Measurements from ENCODE around the gene WFIKKN2. TPM values are rescaled to one million over a fixed set of nuclear protein-coding genes. Genes with fewer than 3 reads are reported as not detected.

The WFIKKN2 gene
- total and polyA plus RNA-seq, 2 experiments from 2014 or later: not detected

DNA sequence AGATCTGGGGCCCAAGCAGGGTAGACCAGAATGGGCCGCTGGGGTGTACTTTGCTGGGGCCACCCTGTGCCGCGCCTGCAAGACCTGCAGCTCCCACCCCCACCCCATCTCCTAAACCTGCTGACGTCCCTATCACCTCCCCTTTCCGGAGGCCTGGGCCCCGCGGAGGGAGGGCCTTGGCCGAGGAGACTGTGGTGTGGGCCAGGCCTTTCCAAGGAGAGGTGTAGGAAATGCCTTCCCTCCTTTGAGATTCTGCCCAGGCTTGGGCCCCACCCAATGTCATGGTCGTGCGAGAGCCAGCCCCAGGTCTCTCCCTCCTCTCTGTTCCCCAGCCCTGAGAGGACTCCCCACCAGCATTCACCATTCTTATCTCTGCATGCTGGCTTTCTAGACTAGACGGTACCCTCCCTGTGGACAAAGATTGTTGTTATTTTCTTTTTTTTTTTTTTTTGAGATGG, 3.9 kb upstream of the WFIKKN2 start:
- no peaks in the 10 kb centered on the region for H3K9me3 Mint-ChIP-seq
- peak overlapping the region; percentile 43; the same call in 1 of the 2 replicates for H3K4me2 ChIP-seq
- no peaks in the 10 kb centered on the region for H4K20me1 ChIP-seq (replicated peaks; ENCODE audit: insufficient read depth)
- H3F3A ChIP-seq (replicated peaks; ENCODE audit: low read depth): no peaks in the 10 kb centered on the region
- H3K27me3 ChIP-seq (ENCODE audit: insufficient read depth): no peaks in the 10 kb centered on the region
- H3K27ac Mint-ChIP-seq: no peak overlapping the region
- peaks cover 48% of the 10 kb centered on the region for H3K4me1 Mint-ChIP-seq
- ATAC-seq (peak; percentile 51), DNase-seq (ENCODE audit: low spot score) (peak; percentile 51)
- H3K27me3 Mint-ChIP-seq (ENCODE audit: insufficient read depth, low read depth, poor library complexity): peaks cover 19% of the 10 kb centered on the region
- H3K4me3 Mint-ChIP-seq: no peak overlapping the region
- H3K79me2 ChIP-seq (replicated peaks; ENCODE audit: insufficient read depth): no peaks in the 10 kb centered on the region
- no peak for TF ChIP-seq JUNB (IDR thresholded peaks at IDR 0.05; ENCODE audit: unreplicated experiment)
- TF ChIP-seq CREB1 (CRISPR knock-in tag; IDR thresholded peaks at IDR 0.05; ENCODE audit: low read depth): no peak
- TF ChIP-seq, protein P1, sequence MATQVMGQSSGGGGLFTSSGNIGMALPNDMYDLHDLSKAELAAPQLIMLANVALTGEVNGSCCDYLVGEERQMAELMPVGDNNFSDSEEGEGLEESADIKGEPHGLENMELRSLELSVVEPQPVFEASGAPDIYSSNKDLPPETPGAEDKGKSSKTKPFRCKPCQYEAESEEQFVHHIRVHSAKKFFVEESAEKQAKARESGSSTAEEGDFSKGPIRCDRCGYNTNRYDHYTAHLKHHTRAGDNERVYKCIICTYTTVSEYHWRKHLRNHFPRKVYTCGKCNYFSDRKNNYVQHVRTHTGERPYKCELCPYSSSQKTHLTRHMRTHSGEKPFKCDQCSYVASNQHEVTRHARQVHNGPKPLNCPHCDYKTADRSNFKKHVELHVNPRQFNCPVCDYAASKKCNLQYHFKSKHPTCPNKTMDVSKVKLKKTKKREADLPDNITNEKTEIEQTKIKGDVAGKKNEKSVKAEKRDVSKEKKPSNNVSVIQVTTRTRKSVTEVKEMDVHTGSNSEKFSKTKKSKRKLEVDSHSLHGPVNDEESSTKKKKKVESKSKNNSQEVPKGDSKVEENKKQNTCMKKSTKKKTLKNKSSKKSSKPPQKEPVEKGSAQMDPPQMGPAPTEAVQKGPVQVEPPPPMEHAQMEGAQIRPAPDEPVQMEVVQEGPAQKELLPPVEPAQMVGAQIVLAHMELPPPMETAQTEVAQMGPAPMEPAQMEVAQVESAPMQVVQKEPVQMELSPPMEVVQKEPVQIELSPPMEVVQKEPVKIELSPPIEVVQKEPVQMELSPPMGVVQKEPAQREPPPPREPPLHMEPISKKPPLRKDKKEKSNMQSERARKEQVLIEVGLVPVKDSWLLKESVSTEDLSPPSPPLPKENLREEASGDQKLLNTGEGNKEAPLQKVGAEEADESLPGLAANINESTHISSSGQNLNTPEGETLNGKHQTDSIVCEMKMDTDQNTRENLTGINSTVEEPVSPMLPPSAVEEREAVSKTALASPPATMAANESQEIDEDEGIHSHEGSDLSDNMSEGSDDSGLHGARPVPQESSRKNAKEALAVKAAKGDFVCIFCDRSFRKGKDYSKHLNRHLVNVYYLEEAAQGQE (IDR thresholded peaks at IDR 0.05; ENCODE audit: unreplicated experiment): no peak
- TF ChIP-seq, protein P2, sequence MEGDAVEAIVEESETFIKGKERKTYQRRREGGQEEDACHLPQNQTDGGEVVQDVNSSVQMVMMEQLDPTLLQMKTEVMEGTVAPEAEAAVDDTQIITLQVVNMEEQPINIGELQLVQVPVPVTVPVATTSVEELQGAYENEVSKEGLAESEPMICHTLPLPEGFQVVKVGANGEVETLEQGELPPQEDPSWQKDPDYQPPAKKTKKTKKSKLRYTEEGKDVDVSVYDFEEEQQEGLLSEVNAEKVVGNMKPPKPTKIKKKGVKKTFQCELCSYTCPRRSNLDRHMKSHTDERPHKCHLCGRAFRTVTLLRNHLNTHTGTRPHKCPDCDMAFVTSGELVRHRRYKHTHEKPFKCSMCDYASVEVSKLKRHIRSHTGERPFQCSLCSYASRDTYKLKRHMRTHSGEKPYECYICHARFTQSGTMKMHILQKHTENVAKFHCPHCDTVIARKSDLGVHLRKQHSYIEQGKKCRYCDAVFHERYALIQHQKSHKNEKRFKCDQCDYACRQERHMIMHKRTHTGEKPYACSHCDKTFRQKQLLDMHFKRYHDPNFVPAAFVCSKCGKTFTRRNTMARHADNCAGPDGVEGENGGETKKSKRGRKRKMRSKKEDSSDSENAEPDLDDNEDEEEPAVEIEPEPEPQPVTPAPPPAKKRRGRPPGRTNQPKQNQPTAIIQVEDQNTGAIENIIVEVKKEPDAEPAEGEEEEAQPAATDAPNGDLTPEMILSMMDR (conservative IDR thresholded peaks at IDR 0.05; ENCODE audit: low read depth in 2 of 2): no peak
- no peak for TF ChIP-seq NANOG (IDR thresholded peaks at IDR 0.05; ENCODE audit: borderline replicate concordance)
- TF ChIP-seq ZNF114 (CRISPR knock-in tag; IDR thresholded peaks at IDR 0.05): no peak
- TF ChIP-seq ETS1 (IDR thresholded peaks at IDR 0.05): no peak
- TF ChIP-seq STAT1 (IDR thresholded peaks at IDR 0.05; ENCODE audit: unreplicated experiment): no peak
- TF ChIP-seq ZNF331 (CRISPR knock-in tag; IDR thresholded peaks at IDR 0.05; ENCODE audit: low read depth): no peak
- no peak for TF ChIP-seq ZNF462 (CRISPR knock-in tag; IDR thresholded peaks at IDR 0.05)
- no peak for TF ChIP-seq EZH2phosphoT487 (IDR thresholded peaks at IDR 0.05; ENCODE audit: unreplicated experiment)
- TF ChIP-seq EZH2 (IDR thresholded peaks at IDR 0.05; ENCODE audit: low read depth, unreplicated experiment): no peak
- TF ChIP-seq POLR2AphosphoS5 (IDR thresholded peaks at IDR 0.05; ENCODE audit: low read depth): no peak
- no peaks in the 10 kb centered on the region for H3K36me3 Mint-ChIP-seq (ENCODE audit: low read depth)
- no peak overlapping the region for H3K4me3 ChIP-seq
- H3K36me3 ChIP-seq (ENCODE audit: insufficient read depth): no peaks in the 10 kb centered on the region; the same call in 1 of the 2 replicates
- no peak overlapping the region for H3K27ac ChIP-seq (ENCODE audit: low read depth)
- H2AFZ ChIP-seq: peak overlapping the region; percentile 91
- peaks cover 35% of the 10 kb centered on the region for H3K4me1 ChIP-seq (ENCODE audit: insufficient read depth)
- no peaks in the 10 kb centered on the region for H3K9me2 ChIP-seq (ENCODE audit: insufficient read depth)

Data from GM23338 (cell line).